Hepatocyte (in vitro differentiated cells): Measurements from ENCODE around the gene EXOSC7. TPM values are rescaled to one million over a fixed set of nuclear protein-coding genes. Genes with fewer than 3 reads are reported as not detected.

Experiments used
- DNase-seq: peaks from one replicate; pipeline ENCODE4 v3.0.0-alpha.2; 2016; ENCODE audit warnings: low spot score
- H2AFZ ChIP-seq: fragments of 200-600 bp; sonication (generic); 2 replicates; pipeline ENCODE4 v1.6.0; 2016; ENCODE audit warnings: antibody characterized with exemption, mild to moderate bottlenecking
- H3K27ac ChIP-seq: fragments of 200-600 bp; sonication (generic); 2 replicates; pipeline ENCODE4 v1.5.1; 2016; ENCODE audit warnings: mild to moderate bottlenecking
- H3K27me3 ChIP-seq: fragments of 200-600 bp; sonication (generic); 2 replicates; pipeline ENCODE4 v1.6.1; 2016
- H3K36me3 ChIP-seq: fragments of 200-600 bp; sonication (generic); replicated peaks from 2 replicates; pipeline ENCODE4 v1.5.1; 2016; ENCODE audit warnings: low read depth; ENCODE audit not compliant: insufficient read depth
- H3K4me1 ChIP-seq: fragments of 200-600 bp; sonication (generic); 2 replicates; pipeline ENCODE4 v1.5.1; 2016; ENCODE audit warnings: mild to moderate bottlenecking, moderate library complexity; ENCODE audit not compliant: insufficient read depth
- H3K4me2 ChIP-seq: fragments of 200-600 bp; sonication (generic); 2 replicates; pipeline ENCODE4 v1.6.0; 2016
- H3K4me3 ChIP-seq: fragments of 200-600 bp; sonication (generic); 2 replicates; pipeline ENCODE4 v1.5.1; 2016; ENCODE audit warnings: mild to moderate bottlenecking
- H3K79me2 ChIP-seq: fragments of 200-600 bp; sonication (generic); 2 replicates; pipeline ENCODE4 v1.6.0; 2017; ENCODE audit warnings: mild to moderate bottlenecking
- H3K9me2 ChIP-seq: fragments of 200-600 bp; sonication (generic); replicated peaks from 2 replicates; pipeline ENCODE4 v1.6.0; 2017; ENCODE audit warnings: mild to moderate bottlenecking; ENCODE audit not compliant: insufficient read depth
- H3K9me3 ChIP-seq: fragments of 200-600 bp; sonication (generic); 2 replicates; pipeline ENCODE4 v1.5.1; 2016; ENCODE audit warnings: low read depth, mild to moderate bottlenecking
- H4K20me1 ChIP-seq: fragments of 200-600 bp; sonication (generic); 2 replicates; pipeline ENCODE4 v1.6.0; 2016; ENCODE audit warnings: mild to moderate bottlenecking; ENCODE audit not compliant: insufficient read depth, poor library complexity, severe bottlenecking
- EZH2 ChIP-seq: fragments of 200-600 bp; sonication (generic); IDR thresholded peaks from 2 replicates; pipeline ENCODE4 v1.6.1; 2016; ENCODE audit warnings: antibody characterized with exemption, mild to moderate bottlenecking, borderline replicate concordance
- EZH2phosphoT487 ChIP-seq: fragments of 200-600 bp; sonication (generic); IDR thresholded peaks from one replicate; pipeline ENCODE4 v1.6.1; 2018; ENCODE audit warnings: antibody characterized with exemption, mild to moderate bottlenecking, low read depth, moderate library complexity; ENCODE audit not compliant: unreplicated experiment, severe bottlenecking
- WGBS: methylation state at CpG from one replicate; pipeline ENCODE4 v1.1.6; 2016; ENCODE audit warnings: low lambda C conversion rate; ENCODE audit errors: missing lambda C conversion rate; 5-methylcytosine and 5-hydroxymethylcytosine counted together
- polyA plus RNA-seq: library from polyadenylated mRNA; unstranded; fragments of >200 nt; fragmentation: Nextera tagmentation; extraction: Ambion mirVana; gene quantifications from 2 replicates; pipeline ENCODE4 v1.2.1, GENCODE V29; 2016
- total RNA-seq: library from RNA; depleted of rRNA; stranded (reverse); fragments of >200 nt; gene quantifications from 2 replicates; pipeline ENCODE4 v1.2.3, GENCODE V29; 2014
- TF ChIP-seq, protein P1 (sequence below): fragments of 200-600 bp; sonication (generic); IDR thresholded peaks from 2 replicates; pipeline ENCODE4 v1.5.1; 2016; ENCODE audit warnings: antibody characterized with exemption, mild to moderate bottlenecking; ENCODE audit not compliant: poor library complexity

Gene EXOSC7
- total and polyA plus RNA-seq, 2 experiments from 2014 or later: 53.3 to 55.8 TPM

DNA sequence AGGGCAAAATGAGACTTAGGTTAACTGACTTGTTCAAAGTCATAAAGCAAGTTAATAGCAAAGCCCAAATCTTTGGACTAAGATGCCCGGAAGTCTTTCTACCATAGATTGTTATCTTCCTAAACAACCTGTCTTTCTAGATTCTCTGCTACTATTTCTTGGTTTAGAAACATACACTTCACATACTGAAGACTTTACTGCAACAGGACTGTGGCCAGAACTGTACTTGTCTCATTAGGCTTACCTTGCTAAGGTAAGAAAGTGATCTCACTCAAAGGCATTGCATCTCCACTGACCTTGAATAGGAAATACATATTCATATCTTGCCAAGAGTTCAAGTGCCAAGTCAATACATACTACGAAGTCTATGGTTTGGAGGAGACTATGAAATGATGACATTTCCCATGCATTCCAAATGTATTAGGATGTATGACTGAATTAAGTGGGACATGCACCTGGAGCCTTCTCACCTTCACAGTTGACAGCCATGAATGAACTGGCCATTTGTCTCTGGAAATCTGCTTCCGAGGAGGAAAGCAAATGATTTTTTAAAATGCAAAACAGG is 5.0 kb upstream of the EXOSC7 start:
- H3K36me3 ChIP-seq: no peaks in the 10 kb centered on the region
- no peaks in the 10 kb centered on the region for H3K27me3 ChIP-seq
- H3K9me2 ChIP-seq: no peaks in the 10 kb centered on the region
- no peaks in the 10 kb centered on the region for H3K9me3 ChIP-seq
- H2AFZ ChIP-seq: no peak overlapping the region
- H3K4me1 ChIP-seq: peaks cover 5% of the 10 kb centered on the region
- WGBS: 74% methylated on average over 3 of the region's 3 CpGs
- H3K27ac ChIP-seq: peak overlapping the region; percentile 54
- peak overlapping the region; percentile 13 for H3K4me2 ChIP-seq
- DNase-seq: peak; percentile 19
- no peak overlapping the region for H3K4me3 ChIP-seq
- H3K79me2 ChIP-seq: peaks cover 87% of the 10 kb centered on the region
- TF ChIP-seq EZH2phosphoT487: no peak
- no peak for TF ChIP-seq EZH2
- TF ChIP-seq, protein P1, sequence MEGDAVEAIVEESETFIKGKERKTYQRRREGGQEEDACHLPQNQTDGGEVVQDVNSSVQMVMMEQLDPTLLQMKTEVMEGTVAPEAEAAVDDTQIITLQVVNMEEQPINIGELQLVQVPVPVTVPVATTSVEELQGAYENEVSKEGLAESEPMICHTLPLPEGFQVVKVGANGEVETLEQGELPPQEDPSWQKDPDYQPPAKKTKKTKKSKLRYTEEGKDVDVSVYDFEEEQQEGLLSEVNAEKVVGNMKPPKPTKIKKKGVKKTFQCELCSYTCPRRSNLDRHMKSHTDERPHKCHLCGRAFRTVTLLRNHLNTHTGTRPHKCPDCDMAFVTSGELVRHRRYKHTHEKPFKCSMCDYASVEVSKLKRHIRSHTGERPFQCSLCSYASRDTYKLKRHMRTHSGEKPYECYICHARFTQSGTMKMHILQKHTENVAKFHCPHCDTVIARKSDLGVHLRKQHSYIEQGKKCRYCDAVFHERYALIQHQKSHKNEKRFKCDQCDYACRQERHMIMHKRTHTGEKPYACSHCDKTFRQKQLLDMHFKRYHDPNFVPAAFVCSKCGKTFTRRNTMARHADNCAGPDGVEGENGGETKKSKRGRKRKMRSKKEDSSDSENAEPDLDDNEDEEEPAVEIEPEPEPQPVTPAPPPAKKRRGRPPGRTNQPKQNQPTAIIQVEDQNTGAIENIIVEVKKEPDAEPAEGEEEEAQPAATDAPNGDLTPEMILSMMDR: no peak
- peaks cover 11% of the 10 kb centered on the region for H4K20me1 ChIP-seq

DNA sequence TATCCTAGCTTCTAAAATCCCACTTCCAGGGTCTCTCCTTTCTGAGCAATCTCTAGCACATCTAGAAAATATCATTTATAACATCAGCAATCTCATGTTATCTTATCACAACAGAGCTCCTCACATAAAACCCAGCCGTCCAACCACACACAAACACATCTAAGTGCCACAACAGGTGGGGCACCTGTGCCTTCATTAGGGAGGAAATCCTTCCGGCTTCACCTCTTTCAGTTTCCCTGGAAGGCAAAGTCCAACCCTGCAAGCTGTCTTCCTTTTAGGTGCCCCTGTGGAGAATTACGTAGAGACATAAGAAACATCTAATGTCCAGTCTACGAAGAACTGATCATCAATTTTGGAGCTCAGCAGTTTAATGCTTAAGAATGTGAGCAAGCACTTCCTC is 1.6 kb upstream of the EXOSC7 start:
- WGBS: 61% methylated on average over 4 of the region's 4 CpGs
- H4K20me1 ChIP-seq: no peaks in the 10 kb centered on the region
- H3K4me1 ChIP-seq: peaks cover 9% of the 10 kb centered on the region

DNA sequence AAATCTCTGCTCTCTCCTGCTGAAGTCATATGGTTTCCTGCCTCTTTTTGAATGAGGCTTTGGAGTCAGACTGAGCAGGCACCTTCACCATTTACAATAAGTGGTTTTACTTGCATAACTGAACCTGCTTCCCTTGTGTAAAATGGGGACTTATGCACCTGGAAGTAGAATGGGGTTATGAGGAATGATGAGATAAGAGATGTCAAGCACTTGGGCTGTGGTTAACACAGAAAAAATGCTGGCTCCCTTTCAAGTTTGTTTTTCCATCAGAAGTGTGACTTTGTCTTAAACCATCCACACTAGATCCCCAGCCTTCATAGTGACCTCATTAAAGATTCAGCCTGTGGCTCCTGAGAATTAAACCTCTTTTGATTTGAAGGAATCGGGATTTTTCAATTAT is 5.2 kb downstream of the EXOSC7 start:
- Histone ChIP-seq H3K4me1 (peaks cover 9% of the 10 kb centered on the region), H3K27me3 (no peaks in the 10 kb centered on the region), H3K9me3 (no peaks in the 10 kb centered on the region), H4K20me1 (peaks cover 12% of the 10 kb centered on the region), H2AFZ (no peak overlapping the region), H3K4me2 (no peak overlapping the region), H3K9me2 (no peaks in the 10 kb centered on the region), H3K79me2 (peaks cover 92% of the 10 kb centered on the region), H3K27ac (no peak overlapping the region), H3K36me3 (no peaks in the 10 kb centered on the region), H3K4me3 (no peak overlapping the region)
- no peak for TF ChIP-seq EZH2
- TF ChIP-seq EZH2phosphoT487: no peak
- TF ChIP-seq, protein P1: no peak
- WGBS: 94% methylated on average over 1 of the region's 1 CpG
- no peak for DNase-seq

More for the DNA sequence above, 1.6 kb upstream of the EXOSC7 start:
- TF ChIP-seq EZH2: no peak
- TF ChIP-seq, protein P1: no peak
- TF ChIP-seq EZH2phosphoT487: no peak
- Histone ChIP-seq H3K27ac (peak overlapping the region; percentile 100), H3K36me3 (no peaks in the 10 kb centered on the region), H3K27me3 (no peaks in the 10 kb centered on the region), H3K4me2 (peak overlapping the region; percentile 87), H3K4me3 (peak overlapping the region; percentile 100), H3K9me2 (no peaks in the 10 kb centered on the region), H3K79me2 (peaks cover 88% of the 10 kb centered on the region), H3K9me3 (no peaks in the 10 kb centered on the region), H2AFZ (no peak overlapping the region)
- DNase-seq: peak; percentile 36
